H7 (cell line): Measurements from ENCODE around the gene PDPK1. TPM values are rescaled to one million over a fixed set of nuclear protein-coding genes. Genes with fewer than 3 reads are reported as not detected.

Experiments
- DNase-seq: peaks from one replicate; pipeline ENCODE4 v3.0.0; 2012
- H3K27me3 ChIP-seq: 2 replicates; pipeline ENCODE4 v1.6.0; 2011; ENCODE audit warnings: mild to moderate bottlenecking, low read length; ENCODE audit not compliant: control insufficient read depth, insufficient read depth
- H3K36me3 ChIP-seq: replicated peaks from 2 replicates; pipeline ENCODE4 v1.5.1; 2011; ENCODE audit warnings: low read length; ENCODE audit not compliant: control insufficient read depth, insufficient read depth
- H3K4me3 ChIP-seq: 2 replicates; pipeline ENCODE4 v1.5.1; 2011; ENCODE audit warnings: low read depth, mild to moderate bottlenecking, control low read depth, low read length, moderate library complexity; ENCODE audit not compliant: insufficient read depth
- total RNA-seq: library from RNA; depleted of rRNA; stranded (reverse); fragments of >200 nt; shearing (Covaris generic); gene quantifications from 2 replicates; pipeline ENCODE4 v1.2.3, GENCODE V29; 2014

PDPK1 gene
- total RNA-seq, 1 experiment from 2014 or later, result 11.4 TPM

DNA sequence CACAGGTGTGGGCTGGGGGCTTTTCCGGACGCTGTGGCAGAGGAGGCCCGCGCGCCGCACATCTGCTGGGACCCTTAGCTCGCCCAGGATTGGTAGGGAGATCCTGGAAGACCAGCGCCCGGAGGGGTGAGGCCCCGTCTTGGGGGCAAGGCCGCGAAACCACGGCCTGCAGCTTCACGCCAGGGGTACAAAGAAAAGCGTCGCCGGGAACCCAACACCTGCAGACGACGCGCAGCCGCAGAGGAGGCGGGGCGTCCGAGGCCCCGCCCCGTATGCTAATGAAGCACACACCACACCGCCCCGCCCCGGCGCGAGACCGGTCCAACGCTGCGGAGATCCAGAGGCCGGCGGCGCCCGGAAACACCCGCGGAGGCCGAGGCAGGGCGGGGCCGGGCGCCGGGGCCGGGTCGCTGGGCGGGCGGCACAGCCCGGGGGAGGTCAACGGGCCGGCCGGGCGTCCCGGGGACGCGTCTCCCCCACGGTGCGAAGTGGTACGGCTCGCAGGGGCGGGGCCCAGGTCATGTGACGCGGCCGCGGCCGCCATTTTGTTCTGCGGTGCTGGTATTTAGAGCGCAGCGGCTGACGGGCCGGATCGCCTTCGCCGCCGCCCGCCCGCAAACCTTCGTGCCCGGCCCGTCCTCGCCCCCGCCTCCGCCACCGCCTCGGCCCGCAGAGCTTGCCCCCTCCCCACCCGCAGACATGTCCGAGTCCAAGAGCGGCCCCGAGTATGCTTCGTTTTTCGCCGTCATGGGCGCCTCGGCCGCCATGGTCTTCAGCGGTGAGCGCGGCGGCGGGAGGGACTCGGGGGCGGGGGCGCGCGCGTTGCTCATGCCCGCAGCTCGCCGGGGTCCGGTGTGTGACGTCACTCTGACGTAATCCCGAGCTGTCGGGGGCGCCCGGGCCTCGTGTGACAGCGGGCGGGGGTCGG lies 24.2 kb upstream of the PDPK1 start, which contains the start of gene ATP6V0C:
Gene ATP6V0C (plus strand): TSS at position 548 of the 928 bp plus-strand sequence. CDS start 152 bp downstream, at position 700.
- H3K4me3 ChIP-seq, result peak within 1 kb of the TSS; percentile 75
- peaks cover 1% of the 10 kb centered on the region; the same call in 1 of the 2 replicates for H3K27me3 ChIP-seq
- no peaks in the 10 kb centered on the region for H3K36me3 ChIP-seq
- peak; percentile 99 for DNase-seq

DNA sequence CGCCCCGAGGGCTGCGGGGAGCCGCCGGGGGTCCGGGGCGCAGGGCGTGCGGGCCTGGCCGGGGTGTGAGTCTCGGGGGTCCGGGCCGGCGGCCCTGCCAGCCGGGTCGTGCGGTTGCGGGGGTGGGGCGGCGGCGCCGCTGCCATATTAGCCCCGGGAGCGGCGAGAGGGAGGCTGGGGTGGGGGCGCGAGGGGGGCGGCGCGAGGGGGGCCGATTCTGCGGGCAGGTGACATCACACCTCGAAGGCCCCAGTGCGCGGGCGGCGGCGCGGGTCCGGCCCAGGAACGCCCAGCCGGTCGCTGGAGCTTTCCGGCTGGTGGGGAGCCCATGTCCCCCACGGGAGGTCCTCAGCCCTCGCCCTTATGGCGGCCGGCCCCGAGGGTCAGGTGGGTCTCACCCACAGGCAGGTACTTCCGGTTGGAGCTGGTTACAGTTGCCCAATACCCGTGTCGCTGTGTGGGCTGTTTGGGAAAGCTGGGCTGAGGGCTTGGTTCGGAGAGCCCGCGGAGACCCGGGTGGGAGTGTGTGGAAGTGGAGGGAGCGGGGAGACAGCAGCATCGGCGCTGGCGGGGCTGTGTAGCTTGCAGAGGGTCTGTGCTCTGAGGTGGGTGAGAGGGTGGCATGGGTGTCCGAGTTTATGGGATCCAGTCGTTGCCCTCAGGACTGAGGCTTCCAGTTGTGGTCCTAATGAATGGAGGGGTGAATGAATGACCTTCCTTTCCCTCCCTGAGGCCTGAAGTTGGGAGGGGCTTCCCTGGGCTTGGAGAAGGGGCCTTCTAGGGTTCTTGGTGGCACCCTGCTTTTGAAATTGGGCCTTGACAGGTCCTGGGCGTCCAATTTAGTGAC lies 23.3 kb upstream of the PDPK1 start:
- peak overlapping the region; percentile 75 for H3K4me3 ChIP-seq
- no peaks in the 10 kb centered on the region for H3K36me3 ChIP-seq
- H3K27me3 ChIP-seq, result peaks cover 1% of the 10 kb centered on the region; the same call in 1 of the 2 replicates
- DNase-seq, result peak; percentile 86

DNA sequence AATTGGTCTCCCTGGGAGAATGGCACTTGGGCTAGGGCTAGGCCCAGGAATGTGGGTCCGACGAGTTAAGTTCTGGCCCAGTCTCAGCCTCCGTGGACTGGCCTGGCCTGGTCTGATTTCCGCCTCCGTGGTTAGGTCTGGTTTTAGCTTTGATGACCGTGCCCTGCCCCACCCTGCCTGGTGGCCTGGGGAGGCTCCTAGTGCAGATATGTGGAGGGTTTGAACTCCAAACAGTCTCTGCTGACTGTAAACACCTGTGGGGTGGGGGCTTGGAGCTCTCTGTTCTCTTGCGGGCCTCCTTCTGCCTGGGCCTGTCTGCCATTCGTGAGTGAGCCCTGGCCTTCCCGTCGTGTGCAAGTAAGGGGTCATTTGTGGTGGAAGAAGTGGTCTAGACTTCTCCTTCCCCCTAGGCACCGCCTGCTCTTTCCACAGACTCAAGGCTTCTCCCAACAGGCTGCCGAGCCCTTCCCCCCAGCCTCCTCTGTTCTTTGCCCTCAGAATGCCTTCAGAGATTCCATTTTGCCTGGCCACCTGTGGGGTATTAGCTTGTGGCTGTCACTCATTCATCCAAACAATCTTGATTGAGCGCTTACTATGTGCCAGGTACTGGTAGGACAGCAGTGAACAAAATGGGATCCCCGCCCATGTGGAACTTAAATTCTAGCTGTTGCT lies 22.5 kb upstream of the PDPK1 start:
- no peak for DNase-seq
- H3K36me3 ChIP-seq, result no peaks in the 10 kb centered on the region

DNA sequence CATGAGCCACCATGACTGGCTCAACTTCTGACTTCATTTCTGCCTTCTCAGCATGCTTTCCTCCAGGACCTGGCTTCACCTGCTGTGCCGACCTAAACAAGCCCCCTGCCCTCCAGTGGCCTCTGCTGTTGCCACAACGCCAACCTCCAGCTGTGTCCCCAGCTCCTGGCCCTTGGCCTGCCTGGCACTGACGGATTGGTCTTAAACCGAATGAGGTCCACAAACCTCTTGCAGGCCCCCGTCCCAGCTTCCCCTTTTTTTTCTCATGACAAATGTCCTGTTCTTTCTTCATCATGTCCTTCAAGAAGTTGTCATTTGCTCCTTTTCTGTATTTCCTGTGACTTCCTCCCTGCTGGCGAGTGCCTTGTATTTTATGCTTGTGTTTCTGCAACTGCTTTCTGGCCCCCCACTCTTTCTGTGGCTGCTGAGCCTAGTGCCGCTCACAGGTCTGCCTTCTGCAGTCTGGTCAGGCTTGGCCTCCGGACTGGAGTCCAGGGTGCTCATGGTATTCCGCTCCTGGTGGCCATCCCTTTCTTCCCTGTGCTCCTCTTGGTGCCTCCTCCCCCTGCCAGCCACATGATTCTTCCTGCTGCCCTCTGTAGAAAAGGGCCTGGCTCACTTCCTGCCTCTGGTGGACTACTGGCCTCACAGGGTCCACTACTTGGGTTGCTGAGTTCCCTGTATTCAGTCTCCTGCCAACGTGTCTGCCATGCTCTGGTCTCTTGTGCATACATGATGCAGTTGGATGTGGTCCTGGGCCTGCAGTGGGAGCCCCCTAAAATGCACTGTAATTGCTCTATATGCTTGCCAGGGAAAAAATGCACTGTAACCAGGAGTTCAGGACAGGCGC lies 21.2 kb upstream of the PDPK1 start:
- H3K27me3 ChIP-seq, result peaks cover 1% of the 10 kb centered on the region; the same call in 1 of the 2 replicates
- H3K4me3 ChIP-seq, result no peak overlapping the region
- no peaks in the 10 kb centered on the region for H3K36me3 ChIP-seq
- DNase-seq, result no peak

More for the DNA sequence above, 22.5 kb upstream of the PDPK1 start:
- Histone ChIP-seq H3K4me3 (peak overlapping the region; percentile 75), H3K27me3 (peaks cover 1% of the 10 kb centered on the region; the same call in 1 of the 2 replicates)

DNA sequence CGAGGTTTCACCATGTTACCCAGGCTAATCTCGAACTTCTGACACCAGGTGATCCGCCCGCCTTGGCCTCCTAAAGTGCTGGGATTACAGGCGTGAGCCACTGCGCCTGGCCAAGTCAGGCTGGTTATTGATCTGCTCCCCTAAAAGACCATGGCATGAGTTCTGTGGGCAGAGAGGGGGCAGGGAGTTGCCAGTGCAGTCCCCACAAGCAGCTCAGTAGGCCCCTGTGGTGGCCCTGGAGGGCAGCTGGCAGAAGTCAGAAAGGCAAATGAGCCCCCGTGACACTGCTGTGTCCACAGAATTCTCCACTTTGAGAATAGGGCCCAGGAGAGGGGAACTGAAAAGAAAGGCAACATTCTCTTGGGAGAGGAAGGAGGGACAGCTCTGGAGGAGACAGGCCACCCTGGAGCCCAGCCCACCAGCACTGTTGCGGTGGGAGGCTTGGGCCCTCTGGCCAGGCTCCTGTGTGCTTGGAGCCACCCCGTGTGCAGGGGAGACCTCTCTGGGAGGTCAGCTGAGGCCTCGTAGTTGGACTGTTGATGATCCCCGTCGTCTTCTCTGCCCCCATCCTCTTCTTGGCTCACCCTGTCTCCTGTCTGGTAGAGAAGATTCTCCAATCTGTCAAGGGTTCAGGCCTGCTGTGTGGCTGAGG lies 19.7 kb upstream of the PDPK1 start:
- DNase-seq, result no peak
- H3K27me3 ChIP-seq, result no peaks in the 10 kb centered on the region
- no peak overlapping the region for H3K4me3 ChIP-seq
- no peaks in the 10 kb centered on the region for H3K36me3 ChIP-seq

DNA sequence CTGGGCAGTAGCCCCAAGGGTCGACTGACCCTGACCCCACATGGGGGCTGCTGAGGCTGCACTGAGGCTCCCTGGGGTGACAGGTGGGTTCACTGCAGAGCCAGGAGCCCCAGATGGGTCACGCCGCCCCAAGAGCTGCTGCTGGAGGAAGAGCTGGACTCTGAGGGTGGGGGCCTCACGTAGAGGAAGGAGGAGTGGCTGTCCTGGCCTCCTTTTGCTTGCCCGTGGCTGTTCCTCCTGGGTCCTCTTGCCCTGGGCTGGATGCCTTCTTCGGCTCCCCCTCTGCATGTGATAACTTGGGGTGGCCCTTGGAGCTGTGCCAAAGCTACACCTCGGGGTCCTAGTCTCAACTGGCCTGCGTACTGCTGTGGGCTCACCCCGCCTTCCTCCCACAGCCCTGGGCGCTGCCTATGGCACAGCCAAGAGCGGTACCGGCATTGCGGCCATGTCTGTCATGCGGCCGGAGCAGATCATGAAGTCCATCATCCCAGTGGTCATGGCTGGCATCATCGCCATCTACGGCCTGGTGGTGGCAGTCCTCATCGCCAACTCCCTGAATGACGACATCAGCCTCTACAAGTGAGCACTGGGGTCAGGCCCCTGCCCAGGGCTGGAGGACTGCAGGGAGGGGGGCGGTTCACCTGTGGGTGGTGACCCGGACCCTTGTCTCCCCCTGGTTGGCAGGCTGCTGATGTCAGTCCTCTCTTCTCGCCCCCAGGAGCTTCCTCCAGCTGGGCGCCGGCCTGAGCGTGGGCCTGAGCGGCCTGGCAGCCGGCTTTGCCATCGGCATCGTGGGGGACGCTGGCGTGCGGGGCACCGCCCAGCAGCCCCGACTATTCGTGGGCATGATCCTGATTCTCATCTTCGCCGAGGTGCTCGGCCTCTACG lies 18.8 kb upstream of the PDPK1 start:
- peaks cover 2% of the 10 kb centered on the region; the same call in 1 of the 2 replicates for H3K36me3 ChIP-seq
- H3K4me3 ChIP-seq, result no peak overlapping the region
- no peaks in the 10 kb centered on the region for H3K27me3 ChIP-seq
- peak; percentile 78 for DNase-seq

DNA sequence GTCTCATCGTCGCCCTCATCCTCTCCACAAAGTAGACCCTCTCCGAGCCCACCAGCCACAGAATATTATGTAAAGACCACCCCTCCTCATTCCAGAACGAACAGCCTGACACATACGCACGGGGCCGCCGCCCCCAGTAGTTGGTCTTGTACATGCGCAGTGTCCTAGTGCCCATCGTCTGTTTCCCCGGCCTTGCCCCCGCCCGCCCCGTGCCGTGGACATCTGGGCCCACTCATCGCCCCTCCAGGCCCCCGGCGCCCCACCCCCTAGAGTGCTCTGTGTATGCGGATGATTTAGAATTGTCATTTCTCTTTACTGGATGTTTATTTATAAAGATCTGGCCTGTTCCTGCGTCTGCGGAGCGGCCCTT lies 18.1 kb upstream of the PDPK1 start:
- peaks cover 4% of the 10 kb centered on the region for H3K36me3 ChIP-seq
- peak; percentile 79 for DNase-seq
- peak overlapping the region; percentile 61; the same call in 1 of the 2 replicates for H3K4me3 ChIP-seq
- H3K27me3 ChIP-seq, result no peaks in the 10 kb centered on the region

DNA sequence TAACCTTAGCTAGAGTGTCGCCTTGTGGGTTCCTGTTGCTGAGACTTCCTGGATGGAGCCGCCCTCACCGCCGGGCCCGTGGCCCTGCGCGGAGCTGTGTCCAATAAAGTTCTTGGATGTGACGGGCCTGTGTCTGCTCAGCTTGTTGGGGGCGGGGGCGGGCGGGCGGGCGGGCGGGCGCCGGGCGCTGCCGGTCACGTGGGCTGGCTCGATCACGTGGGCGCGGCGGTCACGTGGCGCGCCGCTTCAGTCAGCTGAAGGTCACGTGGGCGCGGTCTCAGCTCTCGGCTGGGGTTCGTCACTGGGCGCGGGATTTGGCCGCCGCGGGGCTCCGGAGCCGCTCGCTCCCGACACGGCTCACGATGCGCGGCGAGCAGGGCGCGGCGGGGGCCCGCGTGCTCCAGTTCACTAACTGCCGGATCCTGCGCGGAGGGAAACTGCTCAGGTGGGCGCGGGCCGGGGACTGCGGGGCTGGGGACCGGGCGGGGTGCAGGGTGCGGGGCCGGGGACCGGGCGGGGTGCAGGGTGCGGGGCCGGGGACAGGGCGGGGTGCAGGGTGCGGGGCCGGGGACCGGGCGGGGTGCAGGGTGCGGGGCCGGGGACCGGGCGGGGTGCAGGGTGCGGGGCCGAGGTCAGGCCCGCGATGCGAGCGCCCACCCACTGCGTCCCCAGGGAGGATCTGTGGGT lies 17.6 kb upstream of the PDPK1 start, which contains the start of gene AMDHD2:
Gene AMDHD2 (plus strand): TSS at position 275 of the 687 bp plus-strand sequence. CDS start 88 bp downstream, at position 363.
- peaks cover 8% of the 10 kb centered on the region for H3K36me3 ChIP-seq
- peak within 1 kb of the TSS; percentile 61 for H3K4me3 ChIP-seq
- no peaks in the 10 kb centered on the region for H3K27me3 ChIP-seq
- DNase-seq, result peak; percentile 99

DNA sequence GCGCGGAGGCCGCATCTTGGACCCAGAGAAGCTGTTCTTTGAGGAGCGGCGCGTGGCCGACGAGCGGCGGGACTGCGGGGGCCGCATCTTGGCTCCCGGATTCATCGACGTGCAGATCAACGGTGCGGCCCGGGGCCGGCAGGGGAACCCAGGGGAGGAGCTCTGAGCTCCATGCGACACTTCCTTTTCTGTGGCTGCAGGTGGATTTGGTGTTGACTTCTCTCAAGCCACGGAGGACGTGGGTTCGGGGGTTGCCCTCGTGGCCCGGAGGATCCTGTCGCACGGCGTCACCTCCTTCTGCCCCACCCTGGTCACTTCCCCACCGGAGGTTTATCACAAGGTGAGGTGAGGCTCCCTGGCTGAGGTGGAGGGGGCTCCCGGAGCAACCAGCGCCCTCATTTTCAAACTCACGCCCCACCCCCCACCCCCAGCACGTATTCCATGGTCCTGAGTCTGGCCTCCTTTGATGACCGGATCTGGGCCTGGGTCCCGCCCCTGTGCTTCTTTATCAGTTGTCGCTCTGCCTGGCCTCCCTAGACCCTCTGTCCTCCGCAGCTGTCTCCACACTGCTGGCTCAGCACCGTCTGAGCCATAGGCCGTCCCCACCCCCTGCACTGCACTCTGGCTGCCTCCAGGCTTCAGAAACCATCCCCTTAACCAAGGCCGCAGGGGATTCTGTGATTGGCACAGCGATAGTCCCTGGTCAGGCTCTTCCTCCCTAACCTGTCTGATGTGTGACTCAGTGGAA lies 16.9 kb upstream of the PDPK1 start:
- Histone ChIP-seq H3K36me3 (peaks cover 8% of the 10 kb centered on the region), H3K4me3 (peak overlapping the region; percentile 61), H3K27me3 (no peaks in the 10 kb centered on the region)
- peak; percentile 88 for DNase-seq

DNA sequence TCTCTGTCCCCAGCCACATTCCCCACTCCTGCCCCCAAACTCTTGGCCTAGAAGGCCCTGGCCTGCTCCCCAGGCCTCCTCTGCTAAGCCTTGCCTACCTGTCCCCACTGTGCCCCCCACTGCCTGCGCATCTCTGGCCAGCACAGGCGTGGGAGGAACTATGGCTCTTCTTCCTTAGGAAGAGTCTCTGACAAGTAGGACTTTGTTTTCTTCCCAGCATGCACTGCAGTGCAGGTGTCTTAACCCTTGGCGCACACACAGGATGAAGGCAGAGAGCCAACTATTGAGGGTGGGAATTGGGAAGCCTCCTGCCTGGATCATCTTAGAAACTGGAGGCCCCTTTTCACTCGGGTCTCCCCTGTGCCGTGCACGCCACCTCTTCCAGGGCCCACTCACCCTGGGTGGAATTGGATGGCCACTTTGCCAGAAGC lies 14.0 kb upstream of the PDPK1 start:
- peaks cover 8% of the 10 kb centered on the region for H3K36me3 ChIP-seq
- no peak overlapping the region for H3K4me3 ChIP-seq
- DNase-seq, result no peak
- no peaks in the 10 kb centered on the region for H3K27me3 ChIP-seq

DNA sequence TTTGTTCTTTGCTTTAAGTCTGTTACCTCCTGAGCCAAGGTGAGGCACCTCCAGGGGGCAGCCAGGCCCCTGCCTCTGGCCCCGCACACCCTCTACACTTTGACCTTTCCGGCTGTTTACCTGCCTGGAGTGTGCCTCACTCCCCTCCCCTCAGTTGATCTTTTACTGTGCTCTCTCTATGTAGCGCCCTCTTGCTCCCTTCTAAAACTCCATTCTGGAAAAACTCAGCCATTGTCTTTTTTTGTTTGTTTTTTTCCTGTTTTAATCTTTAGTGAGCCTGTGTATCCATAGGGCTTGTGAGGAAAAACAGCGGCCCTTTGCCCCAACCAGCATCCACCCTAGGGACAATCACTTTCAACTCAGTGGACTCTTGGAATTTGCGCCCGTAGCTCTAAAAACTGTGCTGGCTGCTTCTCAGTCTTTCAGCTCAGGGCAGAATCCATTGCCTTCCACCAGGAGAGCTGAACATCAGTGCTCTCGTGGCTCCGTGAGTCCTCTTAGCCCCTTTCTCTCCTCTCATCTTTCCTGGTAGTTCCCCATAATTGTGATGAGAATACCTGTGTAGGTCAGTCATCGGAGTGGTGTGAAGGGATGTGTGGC lies 13.4 kb upstream of the PDPK1 start:
- Histone ChIP-seq H3K36me3 (peaks cover 8% of the 10 kb centered on the region), H3K27me3 (no peaks in the 10 kb centered on the region), H3K4me3 (no peak overlapping the region)
- DNase-seq, result no peak
